ENCODE measurements around the gene FCER2.
A peak's percentile ranks its signal among the peaks of the same experiment; 100 is the strongest.

FCER2 gene

GRCh38 chr19:7732045-7732444 is 30.1 kb upstream of the FCER2 start, which contains the start of gene CLEC4G:
CLEC4G (minus strand) TSS chr19:7732110; CDS start chr19:7732102, 8 bp downstream.
- no peak for DNase-seq

DNA sequence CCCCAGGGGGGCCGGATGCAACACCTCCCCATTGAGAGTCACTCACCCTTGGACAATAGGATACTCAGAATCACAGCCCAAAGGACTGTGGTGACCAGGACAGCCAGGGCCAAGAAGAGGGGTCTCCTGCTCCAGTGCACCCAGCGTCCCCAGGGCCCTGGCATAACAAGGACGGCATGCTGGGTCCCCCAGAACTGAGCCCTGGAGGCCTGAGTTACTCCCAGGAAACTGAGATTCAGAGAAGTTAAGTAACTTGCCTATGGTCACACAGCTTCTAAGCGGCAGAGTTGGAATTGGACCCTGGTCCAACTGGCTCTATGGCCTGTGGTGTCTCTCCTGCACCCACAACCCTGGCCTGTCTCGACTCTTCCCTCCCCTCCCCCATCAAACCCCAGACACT is 29.7 kb upstream of the FCER2 start:
- no peak for DNase-seq

DNA sequence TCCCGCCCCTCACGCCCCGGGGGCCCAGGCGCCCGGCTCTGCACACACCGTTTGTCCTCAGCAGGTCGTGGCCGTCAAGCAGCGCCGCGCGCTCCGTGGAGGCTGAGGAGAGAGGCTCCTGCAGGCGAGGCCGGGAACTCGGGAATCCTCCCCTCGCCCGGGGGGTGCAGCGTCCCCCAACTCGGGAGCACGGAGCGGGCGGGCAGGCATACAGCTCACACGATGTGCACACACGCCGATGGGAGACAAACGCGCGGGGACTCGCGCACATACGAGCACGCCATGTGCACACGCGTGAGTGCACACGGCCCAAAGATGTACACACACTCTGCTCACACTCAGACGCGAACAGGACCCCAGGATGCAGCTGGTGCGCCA is 29.3 kb upstream of the FCER2 start:
- DNase-seq, result no peak

- no peak for DNase-seq
Measured at GRCh38 chr19:7730286-7731217, 28.6 kb upstream of the FCER2 start.

- DNase-seq, result peak; percentile 26
Measured at GRCh38 chr19:7729831-7730285, 27.9 kb upstream of the FCER2 start.

DNA sequence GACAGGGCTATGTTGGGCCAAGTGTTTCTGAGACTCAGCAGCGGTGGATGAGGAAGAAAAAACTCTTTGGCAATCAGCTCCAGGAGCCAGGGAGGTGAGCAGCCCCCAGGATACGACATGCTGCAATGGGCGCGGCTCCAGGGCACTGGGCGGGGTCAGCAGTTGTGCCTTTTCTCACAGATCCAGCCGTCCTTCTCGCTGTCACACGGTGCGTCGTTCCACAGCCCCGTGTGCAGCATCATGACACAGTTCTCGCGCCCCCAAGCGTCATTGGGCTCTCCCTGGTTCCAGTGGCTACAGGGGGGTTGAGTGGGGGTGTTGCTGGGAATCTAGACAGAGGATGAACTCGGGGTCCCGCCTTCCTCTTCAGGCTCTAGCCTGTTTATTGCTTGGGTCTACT is 27.3 kb upstream of the FCER2 start:
- no peak for DNase-seq

DNA sequence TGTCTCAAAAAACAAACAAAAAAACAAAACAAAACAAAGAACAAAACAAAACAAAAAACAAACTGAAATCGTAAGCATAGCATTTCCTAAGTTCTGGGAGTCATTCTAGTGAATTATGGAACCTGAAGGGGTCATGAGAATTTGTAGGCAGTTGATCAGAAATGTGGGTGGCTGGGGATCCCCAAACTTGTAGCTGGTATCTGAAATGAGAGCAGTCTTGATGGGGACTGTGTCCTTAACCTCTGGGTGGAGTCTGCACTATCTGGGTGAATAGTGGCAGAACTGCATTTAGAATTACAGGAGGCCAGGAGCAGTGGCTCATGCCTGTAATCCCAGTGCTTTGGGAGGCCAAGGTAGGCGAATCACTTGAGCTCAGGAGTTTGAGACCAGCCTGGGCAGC is 23.9 kb upstream of the FCER2 start:
- no peak for DNase-seq

DNA sequence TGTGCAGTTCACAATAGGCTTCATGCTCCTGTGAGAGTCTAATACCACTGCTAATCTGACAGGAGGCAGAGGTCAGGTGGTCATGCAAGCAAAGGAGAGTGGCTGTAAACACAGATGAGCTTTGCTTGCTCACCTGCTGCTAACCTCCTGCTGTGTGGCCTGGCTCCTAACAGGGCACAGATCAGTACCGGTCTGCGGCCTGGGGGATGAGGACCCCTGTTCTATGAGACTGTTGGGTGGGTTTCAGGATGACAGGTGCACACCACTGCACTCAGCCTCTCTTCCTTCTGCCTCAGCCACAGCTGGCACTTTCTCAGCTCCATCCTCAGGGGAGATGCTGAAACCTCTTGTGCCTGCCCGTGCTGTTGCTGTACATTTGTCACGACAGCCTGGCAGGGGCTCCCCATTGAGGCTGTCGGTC is 20.3 kb upstream of the FCER2 start:
- no peak for DNase-seq

DNA sequence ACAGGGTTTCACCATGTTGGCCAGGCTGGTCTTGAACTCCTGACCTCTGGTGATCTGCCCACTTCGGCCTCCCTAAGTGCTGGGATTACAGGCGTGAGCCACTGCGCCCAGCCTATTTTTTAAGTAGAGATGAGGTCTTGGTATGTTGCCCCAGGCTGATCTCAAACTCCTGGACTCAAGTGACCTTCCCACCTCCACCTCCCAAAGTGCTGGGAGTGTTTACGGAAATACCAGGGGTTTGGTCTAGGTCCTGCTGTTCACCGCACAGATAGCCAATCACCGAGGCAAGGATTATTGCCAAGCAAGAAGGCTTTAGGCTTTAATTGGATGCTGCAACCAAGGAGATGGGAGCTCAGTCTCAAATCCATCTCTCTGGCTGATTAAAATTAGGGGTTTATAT is 18.4 kb upstream of the FCER2 start:
- no peak for DNase-seq

GRCh38 chr19:7718668-7719067 is 16.7 kb upstream of the FCER2 start:
- DNase-seq, result no peak

DNA sequence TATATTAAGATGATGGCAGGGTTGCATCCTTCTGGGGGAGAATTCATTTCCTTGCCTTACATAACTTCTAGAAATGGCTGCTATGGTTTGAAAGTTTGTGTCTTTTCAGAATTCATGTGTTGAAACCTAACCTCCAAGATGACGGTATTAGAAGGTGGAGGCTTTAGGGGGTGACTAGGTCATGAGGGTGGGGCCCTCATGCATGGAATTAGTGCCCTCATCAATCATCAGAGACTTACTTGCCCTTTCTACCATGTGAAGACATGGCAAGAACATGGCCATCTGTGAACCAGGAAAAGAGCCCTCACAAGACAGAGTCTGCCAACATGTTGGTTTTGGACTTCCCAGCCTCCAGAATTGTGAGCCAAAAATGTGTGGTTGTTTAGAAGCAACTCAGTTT is 14.8 kb upstream of the FCER2 start:
- DNase-seq, result no peak

DNA sequence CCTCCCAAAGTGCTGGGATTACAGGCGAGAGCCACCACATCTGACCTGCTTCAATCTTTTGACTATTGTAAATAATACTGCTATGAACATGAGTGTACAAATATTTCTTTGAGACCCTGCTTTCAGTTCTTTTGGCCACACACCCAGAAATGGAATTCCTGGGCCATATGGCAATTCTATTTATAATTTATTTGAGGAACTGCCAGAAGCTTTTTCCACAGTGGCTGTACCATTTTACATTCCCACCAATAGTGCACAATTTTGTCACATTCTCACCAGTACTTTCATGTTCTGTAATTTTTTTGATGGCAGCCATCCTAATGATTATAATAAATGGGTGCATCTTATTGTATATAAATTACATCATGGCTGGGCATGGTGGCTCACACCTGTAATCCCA is 13.7 kb upstream of the FCER2 start:
- no peak for DNase-seq

DNA sequence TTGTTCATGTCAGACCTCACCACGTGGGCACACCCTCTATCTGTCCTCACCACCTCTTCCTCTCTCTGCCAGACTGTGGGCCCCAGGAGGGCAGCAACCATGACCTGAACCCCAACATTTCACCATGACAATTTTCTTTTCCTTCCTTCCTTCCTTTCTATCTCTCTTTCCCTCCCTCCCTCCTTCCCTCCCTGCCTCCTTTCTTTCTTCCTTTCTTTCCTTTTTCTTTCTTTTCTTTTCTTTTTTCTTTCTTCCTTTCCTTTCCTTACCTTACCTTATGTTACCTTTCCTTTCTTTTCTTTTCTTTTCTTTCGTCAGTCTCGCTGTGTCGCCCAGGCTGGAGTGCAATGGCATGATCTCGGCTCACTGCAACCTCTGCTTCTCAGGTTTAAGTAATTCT is 8.7 kb upstream of the FCER2 start:
- DNase-seq, result no peak

DNA sequence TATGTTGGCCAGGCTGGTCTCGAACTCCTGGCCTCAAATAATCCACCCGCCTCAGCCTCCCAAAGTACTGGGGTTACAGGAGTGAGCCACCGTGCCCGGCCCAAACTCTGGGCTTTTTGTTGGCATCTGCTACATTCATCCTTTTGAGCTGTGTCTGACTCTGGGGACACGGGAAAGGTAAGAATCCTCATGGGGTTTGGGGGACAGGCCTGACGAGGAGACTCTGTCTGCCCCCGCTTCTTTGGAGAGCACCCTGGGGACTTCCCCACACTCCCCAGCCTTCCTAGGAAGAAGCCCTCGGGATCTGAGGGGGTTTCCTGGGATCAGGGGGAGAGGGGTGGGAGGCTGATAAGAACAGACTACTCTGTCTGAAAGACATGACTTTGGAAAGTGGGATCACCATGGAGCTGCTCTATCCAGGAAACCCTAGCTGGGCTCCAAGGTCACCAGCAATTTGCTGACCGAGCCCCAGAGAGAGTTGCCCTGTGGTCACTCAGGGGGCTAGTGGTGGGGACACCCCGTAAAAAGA is 8.1 kb upstream of the FCER2 start:
- no peak for DNase-seq

- no peak for DNase-seq
Measured at GRCh38 chr19:7706955-7707456, 5.1 kb upstream of the FCER2 start.

GRCh38 chr19:7706188-7706954 is 4.4 kb upstream of the FCER2 start:
- no peak for DNase-seq

GRCh38 chr19:7705387-7706187 is 3.7 kb upstream of the FCER2 start:
- DNase-seq, result no peak

- no peak for DNase-seq
Measured at GRCh38 chr19:7704280-7705060, 2.5 kb upstream of the FCER2 start.

- no peak for DNase-seq
Measured at GRCh38 chr19:7703332-7703731, 1.4 kb upstream of the FCER2 start.

- DNase-seq, result no peak
Measured at GRCh38 chr19:7701049-7701653, 780 bp downstream of the FCER2 start.
